GM18502 (cell line): ENCODE data around the gene WFDC2.

Experiments
- ATAC-seq: cut with Tn5 transposase; IDR thresholded peaks from one replicate; pipeline ENCODE4 v1.9.1; 2021; ENCODE audit warnings: mild to moderate bottlenecking; ENCODE audit not compliant: unreplicated experiment, poor library complexity

WFDC2 gene

DNA sequence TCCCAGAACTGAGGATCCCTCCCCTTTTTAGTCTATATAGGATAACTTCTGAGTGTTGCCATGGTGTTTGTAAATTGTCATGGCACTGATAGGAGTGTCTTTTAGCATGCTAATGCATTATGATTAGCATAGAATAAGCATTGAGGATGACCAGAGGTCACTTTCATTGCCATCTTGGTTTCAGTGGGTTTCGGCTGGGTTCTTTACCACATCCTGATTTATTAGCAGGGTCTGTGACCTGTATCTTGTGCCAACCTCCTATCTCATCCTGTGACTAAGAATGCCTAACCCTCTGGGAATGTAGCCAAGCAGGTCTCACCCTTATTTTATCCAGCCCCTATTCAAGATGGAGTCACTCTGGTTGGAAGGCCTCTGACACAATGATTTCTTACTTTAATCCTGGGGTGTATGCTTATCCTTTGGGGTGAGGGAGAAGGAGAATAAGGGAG lies 19.6 kb downstream of the WFDC2 start:
- ATAC-seq, result no peak

- no peak for ATAC-seq
Measured at GRCh38 chr20:45495501-45495941, 26.0 kb downstream of the WFDC2 start.

- ATAC-seq, result no peak
Measured at GRCh38 chr20:45496166-45496565, 26.6 kb downstream of the WFDC2 start.

DNA sequence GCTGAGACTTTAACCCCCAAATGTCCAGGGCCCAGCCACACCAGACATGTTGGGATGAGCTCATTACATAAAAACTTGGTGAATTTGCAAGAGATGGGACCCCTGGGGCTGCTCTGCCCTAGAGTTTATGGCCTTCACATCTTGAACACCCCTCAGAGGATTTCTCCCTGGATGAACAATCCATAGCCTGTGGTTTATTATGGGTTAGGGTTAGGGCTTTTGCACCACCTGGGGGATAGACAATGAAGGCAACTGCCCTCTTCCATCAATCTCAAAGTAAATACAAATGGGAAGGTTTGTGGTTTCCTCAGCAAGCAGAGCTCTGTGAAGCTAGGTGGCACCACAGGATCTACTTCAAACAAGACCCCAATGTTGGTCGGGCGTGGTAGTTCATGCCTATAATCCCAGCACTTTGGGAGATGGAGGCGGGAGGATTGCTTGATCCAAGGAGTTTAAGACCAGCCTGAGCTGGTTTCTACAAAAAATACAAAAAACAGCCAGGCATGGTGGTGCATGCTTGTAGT lies 28.5 kb downstream of the WFDC2 start:
- no peak for ATAC-seq

GRCh38 chr20:45500022-45500421 lies 30.5 kb downstream of the WFDC2 start:
- ATAC-seq, result no peak

DNA sequence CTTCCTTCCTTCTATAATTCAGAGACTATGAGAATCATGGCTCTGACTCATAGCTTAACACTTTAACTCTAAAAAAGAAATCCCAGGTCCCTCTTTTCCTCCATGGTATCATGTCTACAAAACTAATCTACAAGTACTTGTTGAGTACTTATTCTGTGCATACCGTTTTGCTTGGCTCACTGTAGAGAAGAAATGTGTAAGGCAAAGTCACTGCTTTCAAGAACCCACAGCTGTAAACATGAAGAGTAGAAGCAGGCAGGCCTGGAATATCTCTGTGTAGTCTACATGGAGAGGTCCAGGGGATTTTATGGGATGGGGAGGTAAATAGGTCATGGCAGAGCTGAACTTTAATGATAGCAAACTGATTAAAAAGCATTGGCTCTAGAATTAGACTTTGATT lies 32.0 kb downstream of the WFDC2 start:
- ATAC-seq, result no peak

- no peak for ATAC-seq
Measured at GRCh38 chr20:45502561-45502960, 33.0 kb downstream of the WFDC2 start.

DNA sequence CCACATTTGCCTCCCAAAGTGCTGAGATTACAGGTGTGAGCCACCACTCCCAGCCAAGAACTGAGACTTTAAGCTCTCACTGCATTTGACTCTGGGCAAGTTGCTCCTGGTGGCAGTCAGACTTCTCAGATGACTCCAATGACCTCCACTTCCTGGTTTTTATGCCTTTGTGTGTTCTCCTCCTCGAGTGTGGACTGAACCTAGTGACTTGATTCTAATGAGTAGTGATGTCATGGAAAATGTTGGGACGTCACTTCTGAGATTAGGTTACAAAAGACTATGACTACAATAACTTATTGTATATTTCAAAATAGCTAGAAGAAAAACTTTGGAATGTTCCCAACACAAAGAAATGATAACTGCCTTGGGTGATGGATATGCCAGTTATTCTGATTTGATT lies 33.9 kb downstream of the WFDC2 start:
- no peak for ATAC-seq

DNA sequence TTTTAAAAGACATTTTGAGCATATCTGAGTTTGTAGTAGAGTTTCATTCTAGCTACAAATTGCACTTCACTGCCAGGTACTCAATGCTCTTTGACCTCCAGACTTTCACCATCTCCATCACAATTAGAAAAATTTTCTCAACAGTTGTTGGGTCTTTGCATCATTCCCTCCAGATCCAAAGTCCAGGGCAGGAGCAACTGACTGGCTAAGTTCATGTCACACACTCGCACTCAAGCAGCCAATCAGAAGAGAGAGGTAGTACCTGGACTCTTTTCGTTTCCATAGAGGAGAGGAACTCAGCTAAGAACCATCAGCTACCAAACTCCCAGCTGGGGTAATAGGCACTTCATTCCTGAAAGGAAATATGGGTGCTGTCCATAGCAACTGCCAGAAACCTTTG lies 36.8 kb downstream of the WFDC2 start:
- no peak for ATAC-seq

DNA sequence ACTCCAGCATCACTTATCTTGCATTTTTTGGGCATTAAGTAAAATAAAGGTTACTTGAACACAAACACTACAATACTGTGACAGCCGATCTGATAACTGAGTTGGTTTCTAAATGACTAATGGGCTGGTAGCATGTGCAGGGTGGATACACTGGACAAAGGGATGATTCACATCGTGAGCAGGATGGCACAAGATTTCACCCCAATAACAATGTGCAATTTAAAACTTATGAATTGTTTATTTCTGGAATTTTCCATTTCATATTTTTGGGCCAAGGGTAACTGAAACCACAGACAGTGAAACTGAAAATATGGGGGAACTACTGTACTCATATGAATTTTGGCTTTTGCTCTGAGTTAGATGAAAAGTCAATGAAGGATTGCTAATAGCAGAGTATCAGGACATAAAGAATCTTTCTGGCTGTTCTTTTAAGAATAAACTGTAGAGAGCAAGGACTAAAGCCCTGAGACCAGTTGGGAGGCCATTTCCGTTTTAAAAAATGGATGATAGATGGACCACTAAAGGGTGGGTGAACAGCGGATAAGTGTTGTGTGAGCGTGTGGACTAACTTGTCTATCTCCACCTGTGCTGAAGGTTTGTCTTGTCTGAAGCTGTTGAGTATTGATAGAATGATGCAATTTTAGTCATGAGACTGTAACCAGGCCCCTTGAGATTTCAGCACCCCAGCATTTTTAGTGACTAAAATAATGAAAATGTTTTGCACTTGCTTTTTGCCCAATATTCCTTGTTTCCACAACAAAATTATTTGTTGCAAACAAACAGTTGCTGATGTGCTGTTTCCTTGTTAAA lies 37.7 kb downstream of the WFDC2 start:
- no peak for ATAC-seq

GRCh38 chr20:45508068-45508886 lies 38.7 kb downstream of the WFDC2 start:
- no peak for ATAC-seq

DNA sequence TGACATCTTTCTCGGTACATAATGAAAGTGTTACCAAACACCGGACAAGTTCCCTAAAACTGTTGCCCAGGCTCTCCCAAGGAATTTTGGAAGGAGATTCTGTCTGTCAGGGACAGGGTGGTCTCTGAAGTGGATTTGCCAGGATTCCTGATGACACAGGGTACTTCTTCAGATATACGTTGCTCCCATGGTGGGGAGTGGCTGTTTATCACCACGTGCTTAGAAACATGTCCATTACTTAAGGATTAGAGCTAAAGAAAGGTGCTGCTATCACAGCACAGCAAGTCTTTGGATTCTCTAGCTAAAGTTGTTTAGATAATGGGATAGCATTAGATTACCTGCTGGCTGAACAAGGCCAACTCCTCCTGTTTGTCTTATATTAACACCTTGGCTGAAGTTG lies 39.5 kb downstream of the WFDC2 start:
- no peak for ATAC-seq

DNA sequence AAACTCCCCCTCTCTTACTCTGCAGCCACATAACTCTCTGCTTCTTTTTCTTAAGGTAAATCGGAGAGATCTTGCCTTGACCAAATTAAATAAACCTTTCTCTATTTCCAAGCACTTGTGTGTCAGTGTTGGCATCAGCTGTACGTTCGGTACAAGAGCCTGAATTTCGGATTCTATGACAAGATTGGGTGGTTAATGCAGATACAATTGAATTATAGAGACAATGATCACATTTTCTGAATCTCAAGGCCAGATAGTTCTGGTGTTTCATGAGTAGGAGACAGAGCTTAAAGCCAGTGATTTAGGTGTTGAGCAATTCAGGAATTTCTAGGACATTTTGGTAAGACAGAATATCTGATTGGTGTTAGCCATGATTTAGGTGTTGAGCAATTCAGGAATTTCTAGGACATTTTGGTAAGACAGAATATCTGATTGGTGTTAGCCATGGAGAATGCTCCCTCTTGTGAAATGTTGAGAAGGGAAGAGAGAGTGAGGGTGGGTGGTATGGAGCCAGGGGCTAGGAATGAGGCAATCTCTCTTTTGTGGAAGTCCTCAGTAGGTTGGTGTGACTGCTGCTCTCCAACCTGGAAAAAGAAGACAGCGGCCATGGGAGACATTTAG lies 40.8 kb downstream of the WFDC2 start:
- ATAC-seq, result no peak

GRCh38 chr20:45515147-45515913 lies 45.8 kb downstream of the WFDC2 start, which contains the start of gene SPINT3:
SPINT3 (minus strand) TSS chr20:45515622; CDS start chr20:45515608, 14 bp downstream.
- ATAC-seq, result no peak

- ATAC-seq, result no peak
Measured at GRCh38 chr20:45518282-45518681, 48.7 kb downstream of the WFDC2 start.

DNA sequence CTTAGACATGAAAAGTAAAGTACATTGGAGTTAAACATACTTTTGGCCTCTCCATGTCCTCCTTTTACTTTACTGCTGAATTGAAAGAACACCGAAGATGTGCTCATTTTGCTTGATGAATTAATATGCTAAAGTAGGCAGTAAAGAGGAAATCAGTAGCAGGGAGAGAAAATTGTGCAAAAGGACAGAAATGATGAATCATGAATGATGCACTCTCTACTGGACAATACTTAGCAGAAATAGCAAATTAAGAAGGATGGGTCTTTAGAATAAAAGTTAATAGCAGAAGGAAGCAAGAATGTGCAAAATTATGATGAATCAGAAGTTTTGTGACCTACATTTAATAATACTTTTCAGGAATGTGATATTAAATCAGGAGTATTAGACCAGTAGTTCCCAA lies 54.3 kb downstream of the WFDC2 start:
- ATAC-seq, result no peak

GRCh38 chr20:45527294-45527693 lies 57.7 kb downstream of the WFDC2 start:
- no peak for ATAC-seq
